ENCODE measurements around the gene SASH3. TPM values are rescaled to one million over a fixed set of nuclear protein-coding genes. Genes with fewer than 3 reads are reported as not detected.

The SASH3 gene
- total RNA-seq, 4 donors from 2014 or later, result 0.34 to 3.3 (median 1.7) TPM

GRCh38 chrX:129825746-129826505 lies 46.2 kb downstream of the SASH3 start:
- Histone ChIP-seq H3K36me3 (peaks cover 5% of the 10 kb centered on the region), H3K27me3 (no peaks in the 10 kb centered on the region), H3K27ac (no peak overlapping the region), H3K4me1 (no peaks in the 10 kb centered on the region), H3K9me3 (no peaks in the 10 kb centered on the region), H3K4me3 (no peak overlapping the region)
- WGBS, result 65% methylated on average over 4 of the region's 4 CpGs
- no peak for DNase-seq (ENCODE audit: low spot score in 2 of 2)
- TF ChIP-seq CTCF (IDR thresholded peaks at IDR 0.05), result no peak
- TF ChIP-seq POLR2AphosphoS5 (IDR thresholded peaks at IDR 0.05), result no peak
- no peak for TF ChIP-seq POLR2A (IDR thresholded peaks at IDR 0.05)
- no peak for TF ChIP-seq EP300 (IDR thresholded peaks at IDR 0.05)

GRCh38 chrX:129830494-129830893 lies 50.7 kb downstream of the SASH3 start:
- H3K27me3 ChIP-seq, result no peaks in the 10 kb centered on the region
- no peak for DNase-seq (ENCODE audit: low spot score in 2 of 2)
- no peaks in the 10 kb centered on the region for H3K9me3 ChIP-seq
- no peak overlapping the region for H3K27ac ChIP-seq
- no peaks in the 10 kb centered on the region for H3K4me1 ChIP-seq
- H3K4me3 ChIP-seq, result no peak overlapping the region
- H3K36me3 ChIP-seq, result peaks cover 5% of the 10 kb centered on the region
- WGBS, result 79% methylated on average over 4 of the region's 4 CpGs
- TF ChIP-seq POLR2A (IDR thresholded peaks at IDR 0.05), result no peak
- TF ChIP-seq CTCF (IDR thresholded peaks at IDR 0.05), result no peak
- TF ChIP-seq EP300 (IDR thresholded peaks at IDR 0.05), result no peak
- TF ChIP-seq POLR2AphosphoS5 (IDR thresholded peaks at IDR 0.05), result no peak

- Histone ChIP-seq H3K4me3 (no peak overlapping the region), H3K36me3 (peaks cover 5% of the 10 kb centered on the region), H3K4me1 (no peaks in the 10 kb centered on the region), H3K9me3 (no peaks in the 10 kb centered on the region), H3K27ac (no peak overlapping the region), H3K27me3 (no peaks in the 10 kb centered on the region)
- WGBS, result 69% methylated on average over 8 of the region's 8 CpGs
- TF ChIP-seq POLR2A (IDR thresholded peaks at IDR 0.05) (no peak), POLR2AphosphoS5 (IDR thresholded peaks at IDR 0.05) (no peak), EP300 (IDR thresholded peaks at IDR 0.05) (no peak), CTCF (IDR thresholded peaks at IDR 0.05) (no peak)
- DNase-seq (ENCODE audit: low spot score in 2 of 2), result no peak
Measured at GRCh38 chrX:129831091-129831885, 51.5 kb downstream of the SASH3 start.

- Histone ChIP-seq H3K36me3 (no peaks in the 10 kb centered on the region), H3K4me1 (no peaks in the 10 kb centered on the region), H3K4me3 (no peak overlapping the region), H3K9me3 (no peaks in the 10 kb centered on the region), H3K27me3 (no peaks in the 10 kb centered on the region), H3K27ac (no peak overlapping the region)
- no peak for DNase-seq (ENCODE audit: low spot score in 2 of 2)
- WGBS, result 83% methylated on average over 5 of the region's 5 CpGs
- no peak for TF ChIP-seq POLR2AphosphoS5 (IDR thresholded peaks at IDR 0.05)
Measured at GRCh38 chrX:129833153-129833990, 53.6 kb downstream of the SASH3 start.

- Histone ChIP-seq H3K4me1 (no peaks in the 10 kb centered on the region), H3K4me3 (no peak overlapping the region), H3K9me3 (no peaks in the 10 kb centered on the region), H3K27me3 (no peaks in the 10 kb centered on the region), H3K36me3 (no peaks in the 10 kb centered on the region), H3K27ac (no peak overlapping the region)
- 83% methylated on average over 3 of the region's 3 CpGs for WGBS
- TF ChIP-seq POLR2A (IDR thresholded peaks at IDR 0.05) (no peak), POLR2AphosphoS5 (IDR thresholded peaks at IDR 0.05) (no peak), EP300 (IDR thresholded peaks at IDR 0.05) (no peak)
- no peak for DNase-seq (ENCODE audit: low spot score in 2 of 2)
Measured at GRCh38 chrX:129836827-129837226, 57.1 kb downstream of the SASH3 start.

All from suprapubic skin (tissue), 4 donors.